Measurements from ENCODE around the gene RPGR.

GRCh38 chrX:38368774-38369173 lies 41.5 kb upstream of the RPGR start:
- TF ChIP-seq CTCF (IDR thresholded peaks at IDR 0.05; ENCODE audit: insufficient read depth, low read length) (no peak), POLR2AphosphoS5 (IDR thresholded peaks at IDR 0.05; ENCODE audit: low read depth) (no peak), SPI1 (IDR thresholded peaks at IDR 0.05; ENCODE audit: borderline replicate concordance, low read depth) (no peak)

Measured in HL-60 (cell line).